ENCODE results near the gene HCST.

Gene HCST

DNA sequence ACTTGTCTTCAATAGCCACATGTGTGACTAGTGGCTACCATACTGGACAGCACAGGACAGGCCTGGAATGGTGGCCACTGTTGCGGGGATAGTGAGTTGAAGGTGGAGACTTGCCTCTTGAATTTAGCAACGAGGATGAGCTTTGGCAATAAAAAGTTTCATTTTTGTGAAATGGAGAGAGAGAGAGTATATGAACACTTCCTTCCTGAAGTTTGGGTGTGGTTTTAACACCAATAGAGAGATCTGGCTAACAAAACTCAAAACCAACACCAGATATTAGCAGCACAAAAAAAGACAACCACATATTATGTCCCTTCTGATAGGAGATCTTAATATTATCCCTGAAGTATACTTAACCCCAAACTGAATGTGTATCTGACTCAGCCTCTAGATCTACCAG lies 27.5 kb downstream of the HCST start:
- Histone ChIP-seq H3K9ac (ENCODE audit: low read depth, low read length) (no peak overlapping the region), H3K9me3 (ENCODE audit: insufficient read depth, low read depth, low read length) (0 out of 2 replicates have a peak, but pooled peaks cover 7% of the 10 kb centered on the region), H3K36me3 (ENCODE audit: insufficient read depth, low read depth, low read length) (no peaks in the 10 kb centered on the region), H3K27ac (ENCODE audit: low read length) (no peak overlapping the region), H3K4me1 (ENCODE audit: insufficient read depth, low read length) (peaks cover 14% of the 10 kb centered on the region; the same call in 1 of the 2 replicates), H3K27me3 (ENCODE audit: insufficient read depth, low read length) (no peaks in the 10 kb centered on the region), H3K4me3 (ENCODE audit: low read length) (no peak overlapping the region)

- Histone ChIP-seq H3K4me3 (ENCODE audit: low read length) (peak overlapping the region; percentile 70), H3K27me3 (ENCODE audit: insufficient read depth, low read length) (no peaks in the 10 kb centered on the region), H3K9me3 (ENCODE audit: insufficient read depth, low read depth, low read length) (no peaks in the 10 kb centered on the region), H3K27ac (ENCODE audit: low read length) (peak overlapping the region; percentile 90), H3K9ac (ENCODE audit: low read depth, low read length) (peak overlapping the region; percentile 87; the same call in 1 of the 2 replicates), H3K36me3 (ENCODE audit: insufficient read depth, low read depth, low read length) (no peaks in the 10 kb centered on the region), H3K4me1 (ENCODE audit: insufficient read depth, low read length) (peaks cover 18% of the 10 kb centered on the region; the same call in 1 of the 2 replicates)
These were observed 29.0 kb downstream of the HCST start for GRCh38 chr19:35931161-35931873.

DNA sequence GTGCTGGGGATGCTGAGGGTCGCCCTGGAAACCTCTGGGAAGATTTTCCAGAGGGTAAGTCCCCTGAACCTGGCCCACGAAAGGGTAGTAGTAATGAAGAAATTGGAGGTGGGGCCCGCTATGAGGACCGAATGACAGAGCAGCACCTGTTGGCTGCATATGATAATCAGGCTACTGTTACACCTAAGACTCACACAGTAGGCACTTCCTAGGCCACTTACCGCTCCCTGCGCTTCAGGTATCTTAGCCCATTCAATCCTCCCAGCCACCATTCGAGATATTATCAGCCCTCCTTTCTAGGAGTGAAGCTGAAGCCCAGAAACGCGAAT lies 29.5 kb downstream of the HCST start:
- no peaks in the 10 kb centered on the region for H3K36me3 ChIP-seq (ENCODE audit: insufficient read depth, low read depth, low read length)
- peak overlapping the region; percentile 73 for H3K27ac ChIP-seq (ENCODE audit: low read length)
- H3K27me3 ChIP-seq (ENCODE audit: insufficient read depth, low read length) = no peaks in the 10 kb centered on the region
- peak overlapping the region; percentile 56 for H3K4me3 ChIP-seq (ENCODE audit: low read length)
- H3K4me1 ChIP-seq (ENCODE audit: insufficient read depth, low read length) = peaks cover 18% of the 10 kb centered on the region; the same call in 1 of the 2 replicates
- H3K9ac ChIP-seq (ENCODE audit: low read depth, low read length) = peak overlapping the region; percentile 62
- H3K9me3 ChIP-seq (ENCODE audit: insufficient read depth, low read depth, low read length) = no peaks in the 10 kb centered on the region

- H3K4me3 ChIP-seq (ENCODE audit: low read length) = peak overlapping the region; percentile 56
- peak overlapping the region; percentile 73 for H3K27ac ChIP-seq (ENCODE audit: low read length)
- H3K27me3 ChIP-seq (ENCODE audit: insufficient read depth, low read length) = no peaks in the 10 kb centered on the region
- no peaks in the 10 kb centered on the region for H3K36me3 ChIP-seq (ENCODE audit: insufficient read depth, low read depth, low read length)
- H3K9me3 ChIP-seq (ENCODE audit: insufficient read depth, low read depth, low read length) = no peaks in the 10 kb centered on the region
- H3K4me1 ChIP-seq (ENCODE audit: insufficient read depth, low read length) = peaks cover 18% of the 10 kb centered on the region; the same call in 1 of the 2 replicates
- peak overlapping the region; percentile 62 for H3K9ac ChIP-seq (ENCODE audit: low read depth, low read length)
These were observed 30.1 kb downstream of the HCST start for GRCh38 chr19:35932291-35932936.

GRCh38 chr19:35935911-35936737 lies 33.8 kb downstream of the HCST start, which contains the start of gene LRFN3:
LRFN3 (plus strand) TSS chr19:35936374; CDS start chr19:35939426, 3,052 bp downstream.
- Histone ChIP-seq H3K27ac (ENCODE audit: low read length) (no peak within 1 kb of the TSS), H3K27me3 (ENCODE audit: insufficient read depth, low read length) (no peaks in the 10 kb centered on the region), H3K4me3 (ENCODE audit: low read length) (peak within 1 kb of the TSS; percentile 91), H3K36me3 (ENCODE audit: insufficient read depth, low read depth, low read length) (no peaks in the 10 kb centered on the region; the same call in 1 of the 2 replicates), H3K4me1 (ENCODE audit: insufficient read depth, low read length) (peaks cover 13% of the 10 kb centered on the region; the same call in 1 of the 2 replicates), H3K9ac (ENCODE audit: low read depth, low read length) (peak within 1 kb of the TSS; percentile 83), H3K9me3 (ENCODE audit: insufficient read depth, low read depth, low read length) (no peaks in the 10 kb centered on the region)

DNA sequence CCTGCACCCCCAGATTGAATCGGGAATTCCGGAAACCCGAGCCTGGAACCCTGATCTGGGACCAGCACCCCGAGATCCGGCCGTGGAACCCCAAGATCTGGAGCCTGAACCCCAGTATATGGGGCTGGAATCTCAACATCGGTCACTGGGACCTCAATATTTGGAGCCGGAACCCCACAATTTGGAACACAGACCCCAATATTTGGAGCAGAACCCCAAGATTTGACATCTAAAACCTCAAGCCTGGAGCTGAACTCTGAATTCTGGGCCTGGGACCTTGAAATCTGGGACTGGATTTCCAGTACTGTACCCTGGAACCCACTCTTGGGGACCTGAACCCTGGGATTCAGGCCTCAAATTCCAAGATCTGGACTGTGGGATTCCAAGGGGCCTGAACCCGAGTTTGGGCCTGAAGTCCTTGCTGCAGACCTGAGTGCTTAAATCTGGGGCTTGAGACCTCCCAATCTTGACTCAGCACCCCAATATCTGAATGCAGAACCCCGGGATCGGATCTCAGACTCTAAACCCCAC lies 34.5 kb downstream of the HCST start:
- H3K4me1 ChIP-seq (ENCODE audit: insufficient read depth, low read length) = peaks cover 12% of the 10 kb centered on the region; the same call in 1 of the 2 replicates
- peak overlapping the region; percentile 91 for H3K4me3 ChIP-seq (ENCODE audit: low read length)
- no peaks in the 10 kb centered on the region for H3K27me3 ChIP-seq (ENCODE audit: insufficient read depth, low read length)
- no peaks in the 10 kb centered on the region; the same call in 1 of the 2 replicates for H3K36me3 ChIP-seq (ENCODE audit: insufficient read depth, low read depth, low read length)
- peak overlapping the region; percentile 83 for H3K9ac ChIP-seq (ENCODE audit: low read depth, low read length)
- no peaks in the 10 kb centered on the region for H3K9me3 ChIP-seq (ENCODE audit: insufficient read depth, low read depth, low read length)
- no peak overlapping the region for H3K27ac ChIP-seq (ENCODE audit: low read length)

DNA sequence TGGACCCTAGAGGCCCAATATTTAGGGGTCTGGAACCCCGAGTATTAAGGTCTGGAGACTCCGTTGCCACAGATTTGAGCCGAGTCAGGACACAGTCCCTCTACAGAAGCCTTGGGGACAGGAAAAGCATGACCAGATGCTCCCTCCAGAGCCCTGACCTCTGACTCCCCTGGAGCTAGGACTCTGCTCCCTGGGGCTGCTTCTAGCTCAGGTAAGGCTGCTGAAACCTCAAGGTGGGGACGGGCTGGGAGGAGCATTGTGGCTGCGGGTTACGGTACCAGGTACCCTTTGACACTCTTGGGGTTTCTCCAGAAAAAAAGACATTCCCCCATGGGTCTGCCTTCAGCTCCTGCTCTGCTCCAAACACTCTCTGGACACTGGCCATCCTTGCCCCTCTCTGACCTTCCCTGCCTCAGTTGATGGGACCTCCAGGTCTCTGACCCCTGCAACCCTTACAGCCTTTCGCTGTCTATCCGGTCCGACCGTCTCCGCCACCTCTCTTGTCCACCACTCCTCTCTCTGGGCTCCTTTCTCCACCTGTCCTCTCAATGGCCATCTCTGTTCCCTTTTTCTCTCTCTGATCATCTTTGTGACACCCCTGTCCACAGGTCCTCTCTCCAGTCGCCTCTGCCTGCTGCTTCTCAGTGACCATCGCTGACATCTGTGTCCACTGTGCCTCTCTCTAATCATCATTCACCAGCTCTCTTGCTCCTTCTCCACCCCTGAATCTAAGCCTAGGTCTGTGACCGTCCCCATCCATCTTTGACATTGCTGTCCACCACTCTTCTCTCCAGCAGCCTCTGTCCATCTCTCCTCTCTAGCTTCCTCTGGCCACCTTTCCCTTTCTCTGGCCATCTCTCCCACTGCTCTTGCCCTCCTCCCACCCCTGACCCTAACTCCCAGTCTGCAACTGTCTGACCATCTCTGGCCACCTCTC lies 35.3 kb downstream of the HCST start:
- H3K9ac ChIP-seq (ENCODE audit: low read depth, low read length) = peak overlapping the region; percentile 83; the same call in 1 of the 2 replicates
- peaks cover 4% of the 10 kb centered on the region; the same call in 1 of the 2 replicates for H3K4me1 ChIP-seq (ENCODE audit: insufficient read depth, low read length)
- no peaks in the 10 kb centered on the region for H3K27me3 ChIP-seq (ENCODE audit: insufficient read depth, low read length)
- H3K36me3 ChIP-seq (ENCODE audit: insufficient read depth, low read depth, low read length) = peaks cover 3% of the 10 kb centered on the region; the same call in 1 of the 2 replicates
- peak overlapping the region; percentile 91 for H3K4me3 ChIP-seq (ENCODE audit: low read length)
- H3K9me3 ChIP-seq (ENCODE audit: insufficient read depth, low read depth, low read length) = no peaks in the 10 kb centered on the region
- no peak overlapping the region for H3K27ac ChIP-seq (ENCODE audit: low read length)

DNA sequence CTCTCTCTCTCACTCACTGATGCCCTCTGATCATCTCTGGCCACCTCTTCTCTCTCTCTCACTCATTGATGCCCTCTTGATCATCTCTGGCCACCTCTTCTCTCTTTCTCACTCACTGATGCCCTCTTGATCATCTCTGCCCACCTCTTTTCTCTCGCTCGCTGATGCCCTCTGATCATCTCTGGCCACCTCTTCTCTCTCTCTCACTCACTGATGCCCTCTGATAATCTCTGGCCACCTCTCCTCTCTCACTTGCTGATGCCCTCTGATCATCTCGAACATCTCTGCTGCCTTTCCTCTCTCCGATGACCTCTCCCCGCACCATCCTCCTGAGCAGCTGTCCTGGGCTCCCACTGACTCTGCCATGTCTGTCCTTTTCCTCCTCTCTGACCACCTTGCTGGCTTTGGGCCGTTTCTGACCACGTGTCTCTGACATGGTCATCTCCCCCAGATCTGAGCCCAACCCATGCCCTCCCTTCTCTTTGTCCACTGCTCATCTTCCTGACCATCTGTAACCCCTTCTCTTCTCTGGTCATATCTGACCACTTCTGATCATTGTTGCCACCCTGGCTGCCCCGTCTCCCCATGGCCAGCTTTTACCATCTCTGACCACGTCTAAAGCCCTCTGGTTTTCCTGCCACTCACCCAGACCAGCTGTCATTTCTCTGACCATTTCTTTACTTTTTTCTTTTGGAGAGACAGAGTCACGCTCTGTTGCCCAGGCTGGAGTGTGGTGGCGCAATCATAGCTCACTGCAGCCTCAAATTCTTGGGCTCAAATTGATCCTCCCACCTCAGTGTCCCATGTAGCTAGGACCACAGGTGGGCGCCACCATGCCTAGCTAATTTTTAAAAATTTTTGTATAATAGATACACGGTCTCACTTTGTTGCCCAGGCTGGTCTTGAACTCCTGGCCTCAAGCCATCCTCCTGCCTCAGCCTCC lies 36.2 kb downstream of the HCST start:
- H3K9ac ChIP-seq (ENCODE audit: low read depth, low read length) = no peak overlapping the region

DNA sequence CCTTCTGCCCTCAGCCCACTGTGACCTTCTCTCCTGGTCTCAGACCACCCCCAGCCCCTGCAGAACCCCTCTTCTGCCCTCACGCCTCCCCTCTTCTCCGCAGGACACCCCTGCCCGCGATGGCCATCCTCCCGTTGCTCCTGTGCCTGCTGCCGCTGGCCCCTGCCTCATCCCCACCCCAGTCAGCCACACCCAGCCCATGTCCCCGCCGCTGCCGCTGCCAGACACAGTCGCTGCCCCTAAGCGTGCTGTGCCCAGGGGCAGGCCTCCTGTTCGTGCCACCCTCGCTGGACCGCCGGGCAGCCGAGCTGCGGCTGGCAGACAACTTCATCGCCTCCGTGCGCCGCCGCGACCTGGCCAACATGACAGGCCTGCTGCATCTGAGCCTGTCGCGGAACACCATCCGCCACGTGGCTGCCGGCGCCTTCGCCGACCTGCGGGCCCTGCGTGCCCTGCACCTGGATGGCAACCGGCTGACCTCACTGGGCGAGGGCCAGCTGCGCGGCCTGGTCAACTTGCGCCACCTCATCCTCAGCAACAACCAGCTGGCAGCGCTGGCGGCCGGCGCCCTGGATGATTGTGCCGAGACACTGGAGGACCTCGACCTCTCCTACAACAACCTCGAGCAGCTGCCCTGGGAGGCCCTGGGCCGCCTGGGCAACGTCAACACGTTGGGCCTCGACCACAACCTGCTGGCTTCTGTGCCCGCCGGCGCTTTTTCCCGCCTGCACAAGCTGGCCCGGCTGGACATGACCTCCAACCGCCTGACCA lies 37.2 kb downstream of the HCST start:
- Histone ChIP-seq H3K4me3 (ENCODE audit: low read length) (no peak overlapping the region), H3K9ac (ENCODE audit: low read depth, low read length) (no peak overlapping the region), H3K27ac (ENCODE audit: low read length) (no peak overlapping the region), H3K27me3 (ENCODE audit: insufficient read depth, low read length) (no peaks in the 10 kb centered on the region), H3K9me3 (ENCODE audit: insufficient read depth, low read depth, low read length) (no peaks in the 10 kb centered on the region), H3K4me1 (ENCODE audit: insufficient read depth, low read length) (0 out of 2 replicates have a peak, but pooled peaks cover 4% of the 10 kb centered on the region), H3K36me3 (ENCODE audit: insufficient read depth, low read depth, low read length) (peaks cover 9% of the 10 kb centered on the region; the same call in 1 of the 2 replicates)

More for the DNA sequence above, 36.2 kb downstream of the HCST start:
- peak overlapping the region; percentile 91 for H3K4me3 ChIP-seq (ENCODE audit: low read length)
- H3K27ac ChIP-seq (ENCODE audit: low read length) = no peak overlapping the region
- H3K27me3 ChIP-seq (ENCODE audit: insufficient read depth, low read length) = no peaks in the 10 kb centered on the region
- H3K36me3 ChIP-seq (ENCODE audit: insufficient read depth, low read depth, low read length) = peaks cover 9% of the 10 kb centered on the region; the same call in 1 of the 2 replicates
- no peaks in the 10 kb centered on the region for H3K9me3 ChIP-seq (ENCODE audit: insufficient read depth, low read depth, low read length)
- H3K4me1 ChIP-seq (ENCODE audit: insufficient read depth, low read length) = 0 out of 2 replicates have a peak, but pooled peaks cover 4% of the 10 kb centered on the region

Data from iPS-20b (cell line).